OCI-LY7 (cell line): Measurements from ENCODE around the gene ADD1. TPM values are rescaled to one million over a fixed set of nuclear protein-coding genes. Genes with fewer than 3 reads are reported as not detected.

Experiments used
- BruUV-seq: library from RNA; stranded (reverse); fragments of 400-500 nt; replicated peaks from 2 replicates; lab custom pipeline; 2021; lab: Mats Ljungman, UMichigan
- CTCF ChIA-PET: fragments of 300-600 bp; sonication (Branson Sonifier 250); formaldehyde crosslinking; loops from one replicate; lab custom pipeline; 2022; ENCODE audit warnings: antibody characterized with exemption; ENCODE audit not compliant: unreplicated experiment; lab: Charles Lee
- POLR2A ChIA-PET: fragments of 300-600 bp; sonication (Branson Sonifier 250); formaldehyde crosslinking; loops from one replicate; lab custom pipeline; 2022; ENCODE audit warnings: antibody characterized with exemption; lab: Charles Lee
- DNase-seq: peaks from one replicate; pipeline ENCODE4 v3.0.0-alpha.2; 2015; ENCODE audit warnings: low spot score
- H2AFZ ChIP-seq: fragments of 200-600 bp; sonication (generic), shearing (Covaris generic); 2 replicates; pipeline ENCODE4 v1.6.1; 2014; ENCODE audit warnings: mild to moderate bottlenecking, antibody characterized with exemption, low read length, moderate library complexity
- H3K27ac ChIP-seq: fragments of 200-600 bp; sonication (generic); 2 replicates; pipeline ENCODE4 v1.5.1; 2014; ENCODE audit warnings: mixed run types, low read depth, mild to moderate bottlenecking, moderate library complexity, low read length, inconsistent platforms; ENCODE audit not compliant: poor library complexity, severe bottlenecking
- H3K36me3 ChIP-seq: fragments of 200-600 bp; sonication (generic); 2 replicates; pipeline ENCODE4 v1.6.1; 2014; ENCODE audit warnings: mild to moderate bottlenecking, antibody characterized with exemption, low read length, moderate library complexity, mixed read lengths; ENCODE audit not compliant: insufficient read depth
- H3K4me1 ChIP-seq: fragments of 200-600 bp; sonication (generic); 2 replicates; pipeline ENCODE4 v1.5.1; 2014; ENCODE audit warnings: mild to moderate bottlenecking, low read length; ENCODE audit not compliant: insufficient read depth, poor library complexity, severe bottlenecking
- H3K4me2 ChIP-seq: fragments of 200-600 bp; sonication (generic); 2 replicates; pipeline ENCODE4 v1.6.1; 2014; ENCODE audit warnings: mild to moderate bottlenecking, low read length
- H3K4me3 ChIP-seq: fragments of 200-600 bp; sonication (generic); 2 replicates; pipeline ENCODE4 v1.5.1; 2014; ENCODE audit warnings: mild to moderate bottlenecking, low read depth, low read length; ENCODE audit not compliant: poor library complexity, severe bottlenecking
- H3K79me2 ChIP-seq: fragments of 200-600 bp; sonication (generic); 2 replicates; pipeline ENCODE4 v1.6.1; 2016; ENCODE audit warnings: low read depth, mild to moderate bottlenecking, low read length, moderate library complexity, mixed read lengths; ENCODE audit not compliant: insufficient read depth
- H3K9me2 ChIP-seq: fragments of 200-600 bp; sonication (generic); 2 replicates; pipeline ENCODE4 v1.6.1; 2016; ENCODE audit warnings: mild to moderate bottlenecking, low read length, mixed read lengths; ENCODE audit not compliant: insufficient read depth
- H3K9me3 ChIP-seq: fragments of 200-600 bp; sonication (generic); 2 replicates; pipeline ENCODE4 v1.6.1; 2014; ENCODE audit warnings: mild to moderate bottlenecking, mixed run types, low read length, mixed read lengths
- H4K20me1 ChIP-seq: fragments of 200-600 bp; sonication (generic); 2 replicates; pipeline ENCODE4 v1.6.1; 2014; ENCODE audit warnings: mild to moderate bottlenecking, antibody characterized with exemption, low read length, moderate library complexity, mixed read lengths; ENCODE audit not compliant: insufficient read depth
- EZH2phosphoT487 ChIP-seq: fragments of 200-600 bp; sonication (generic); IDR thresholded peaks from 2 replicates; pipeline ENCODE4 v1.6.1; 2018; ENCODE audit warnings: low read depth, borderline replicate concordance, mild to moderate bottlenecking, mixed run types, antibody characterized with exemption, low read length, moderate library complexity, mixed read lengths
- intact Hi-C: fragments of 100-400 bp; cut with micrococcal nuclease; formaldehyde crosslinking; loops from one replicate; pipeline ENCODE4 v1.10.0; 2022; ENCODE audit not compliant: unreplicated experiment
- total RNA-seq, 2 experiments: library from RNA; depleted of rRNA in 1 of 2; stranded (reverse); fragments of >200 nt in 1 of 2; shearing (Covaris generic) in 1 of 2; gene quantifications; 2 replicates each; pipeline ENCODE4 v1.2.3, GENCODE V29; 2014 to 2022
- TF ChIP-seq, protein P1 (sequence below): fragments of 200-600 bp; sonication (generic); conservative IDR thresholded peaks from 2 replicates; pipeline ENCODE4 v1.5.1; 2014; ENCODE audit warnings: mild to moderate bottlenecking, antibody characterized with exemption, low read length, moderate library complexity, mixed read lengths

Gene ADD1
- total RNA-seq, 2 experiments from 2014 or later = 85.3 to 108 TPM

DNA sequence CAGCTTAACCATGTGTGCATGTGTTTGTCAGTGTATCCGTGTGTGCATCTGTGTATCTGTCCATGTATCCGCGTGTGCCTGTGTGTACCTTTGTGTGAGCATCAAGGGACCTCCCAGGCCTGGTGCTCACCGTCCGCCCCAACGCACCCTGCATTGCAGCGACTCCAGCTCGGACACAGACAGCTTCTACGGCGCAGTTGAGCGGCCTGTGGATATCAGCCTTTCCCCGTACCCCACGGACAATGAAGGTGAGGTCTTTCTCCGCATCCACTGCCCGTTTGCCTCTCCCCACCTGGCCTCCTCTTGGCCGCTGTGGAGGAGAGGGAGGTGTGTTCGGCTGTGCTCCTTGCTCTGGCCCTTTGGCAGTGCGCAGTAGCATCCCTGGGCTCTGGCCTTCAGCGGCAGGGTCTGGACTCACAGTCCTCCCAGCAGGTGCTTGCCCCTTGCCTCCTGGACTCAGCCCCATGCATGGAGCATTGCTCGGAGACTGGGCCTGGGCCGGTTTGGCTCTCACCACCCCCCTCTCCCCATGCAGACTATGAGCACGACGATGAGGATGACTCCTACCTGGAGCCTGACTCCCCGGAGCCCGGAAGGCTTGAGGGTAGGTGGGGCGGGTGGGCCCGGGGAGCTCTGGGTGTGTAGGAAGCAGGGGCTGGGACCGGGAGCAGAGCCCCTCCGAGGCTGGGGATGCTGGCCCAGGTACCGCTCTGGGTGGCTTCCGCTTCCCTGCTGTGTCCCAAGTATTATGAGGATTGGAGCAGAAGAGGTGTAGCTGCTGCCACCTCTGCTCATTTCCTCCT is 16.4 kb upstream of the ADD1 start:
- no peak for DNase-seq
- no peaks in the 10 kb centered on the region for H3K79me2 ChIP-seq
- H2AFZ ChIP-seq = no peak overlapping the region
- H3K9me2 ChIP-seq = no peaks in the 10 kb centered on the region
- no peaks in the 10 kb centered on the region for H3K36me3 ChIP-seq
- BruUV-seq = no TSS peak
- no peak overlapping the region for H3K4me3 ChIP-seq
- peaks cover 2% of the 10 kb centered on the region for H3K4me1 ChIP-seq
- no peak for TF ChIP-seq EZH2phosphoT487
- TF ChIP-seq, protein P1, sequence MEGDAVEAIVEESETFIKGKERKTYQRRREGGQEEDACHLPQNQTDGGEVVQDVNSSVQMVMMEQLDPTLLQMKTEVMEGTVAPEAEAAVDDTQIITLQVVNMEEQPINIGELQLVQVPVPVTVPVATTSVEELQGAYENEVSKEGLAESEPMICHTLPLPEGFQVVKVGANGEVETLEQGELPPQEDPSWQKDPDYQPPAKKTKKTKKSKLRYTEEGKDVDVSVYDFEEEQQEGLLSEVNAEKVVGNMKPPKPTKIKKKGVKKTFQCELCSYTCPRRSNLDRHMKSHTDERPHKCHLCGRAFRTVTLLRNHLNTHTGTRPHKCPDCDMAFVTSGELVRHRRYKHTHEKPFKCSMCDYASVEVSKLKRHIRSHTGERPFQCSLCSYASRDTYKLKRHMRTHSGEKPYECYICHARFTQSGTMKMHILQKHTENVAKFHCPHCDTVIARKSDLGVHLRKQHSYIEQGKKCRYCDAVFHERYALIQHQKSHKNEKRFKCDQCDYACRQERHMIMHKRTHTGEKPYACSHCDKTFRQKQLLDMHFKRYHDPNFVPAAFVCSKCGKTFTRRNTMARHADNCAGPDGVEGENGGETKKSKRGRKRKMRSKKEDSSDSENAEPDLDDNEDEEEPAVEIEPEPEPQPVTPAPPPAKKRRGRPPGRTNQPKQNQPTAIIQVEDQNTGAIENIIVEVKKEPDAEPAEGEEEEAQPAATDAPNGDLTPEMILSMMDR = no peak
- intact Hi-C loops = no loop called here
- ChIA-PET POLR2A (no interaction called here), CTCF (no interaction called here)
- no peaks in the 10 kb centered on the region for H3K9me3 ChIP-seq
- no peaks in the 10 kb centered on the region for H4K20me1 ChIP-seq
- no peak overlapping the region for H3K27ac ChIP-seq
- no peak overlapping the region for H3K4me2 ChIP-seq

DNA sequence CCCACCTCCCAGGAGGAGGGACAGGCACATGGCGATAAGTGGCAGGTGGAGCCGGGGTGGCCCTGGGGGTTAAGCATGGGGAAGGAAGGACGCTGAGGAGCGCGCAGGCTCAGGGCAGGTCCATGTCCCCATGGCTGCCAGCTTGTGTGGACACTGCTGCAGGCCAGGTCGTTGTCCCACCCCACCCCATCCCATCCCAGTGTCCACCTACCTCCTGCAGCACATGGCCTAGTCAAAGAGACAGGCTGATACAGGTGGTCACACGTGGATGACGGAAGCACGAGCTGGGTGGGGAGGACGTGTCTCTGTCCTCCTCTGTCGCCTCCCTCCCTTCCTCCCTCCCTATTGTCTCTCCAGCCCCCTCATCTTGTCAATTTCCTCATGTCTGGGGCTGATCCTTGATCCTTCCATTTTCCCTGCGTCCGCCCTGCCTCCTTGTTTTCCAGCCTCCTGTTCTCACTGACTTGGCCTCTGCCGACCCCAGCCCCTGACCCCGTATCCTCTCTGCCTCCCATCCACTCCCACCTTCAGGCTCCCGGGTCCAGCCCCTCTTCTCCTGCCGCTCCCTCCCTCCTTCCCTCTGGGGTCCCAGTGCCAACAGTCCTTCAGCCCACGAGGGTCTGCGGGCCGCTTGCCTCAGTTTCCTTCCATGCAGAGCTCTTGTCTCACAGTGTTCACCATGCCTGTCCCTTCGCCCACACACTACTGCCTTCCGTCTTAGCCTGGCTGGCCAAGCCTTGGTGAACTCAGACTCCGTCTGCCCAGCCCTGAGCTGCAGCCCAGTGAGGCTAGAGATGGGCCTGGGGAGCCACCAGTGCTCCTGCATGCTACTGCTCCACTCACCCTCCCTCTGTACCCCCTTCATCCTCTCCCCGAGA is 15.5 kb upstream of the ADD1 start:
- H3K79me2 ChIP-seq = no peaks in the 10 kb centered on the region
- H2AFZ ChIP-seq = no peak overlapping the region
- no peaks in the 10 kb centered on the region for H3K9me3 ChIP-seq
- no peak overlapping the region for H3K4me2 ChIP-seq
- H3K27ac ChIP-seq = no peak overlapping the region
- CTCF ChIA-PET = no interaction called here
- no peaks in the 10 kb centered on the region for H4K20me1 ChIP-seq
- BruUV-seq = no TSS peak
- H3K9me2 ChIP-seq = no peaks in the 10 kb centered on the region
- peaks cover 10% of the 10 kb centered on the region for H3K4me1 ChIP-seq
- no peak overlapping the region for H3K4me3 ChIP-seq
- H3K36me3 ChIP-seq = no peaks in the 10 kb centered on the region
- DNase-seq = no peak
- POLR2A ChIA-PET = no interaction called here
- intact Hi-C loops = no loop called here
- TF ChIP-seq EZH2phosphoT487 = no peak
- TF ChIP-seq, protein P1 = no peak
